ENCODE measurements around the gene MTTP.

- TF ChIP-seq CTCF (IDR thresholded peaks at IDR 0.05) = no peak
- TF ChIP-seq POLR2A (IDR thresholded peaks at IDR 0.05) = no peak
Measured at GRCh38 chr4:99574530-99575324, at the start of gene MTTP.
